Endothelial cell of umbilical vein (primary cell): ENCODE measurements around the gene POGZ. TPM values are rescaled to one million over a fixed set of nuclear protein-coding genes. Genes with fewer than 3 reads are reported as not detected.

Source experiments
- BruUV-seq: library from RNA; stranded (reverse); fragments of 400-500 nt; replicated peaks from 2 replicates; lab custom pipeline; 2021; lab: Mats Ljungman, UMichigan
- CTCF ChIA-PET: fragments of 300-600, 350-600 bp; sonication (Branson Sonifier 250); formaldehyde crosslinking; loops from one replicate; lab custom pipeline; 2021; ENCODE audit warnings: antibody characterized with exemption, inconsistent platforms; lab: Charles Lee
- POLR2A ChIA-PET: fragments of 300-600, 350-600 bp; sonication (Branson Sonifier 250); formaldehyde crosslinking; loops from one replicate; lab custom pipeline; 2021; ENCODE audit warnings: antibody characterized with exemption, inconsistent platforms; lab: Charles Lee
- DNase-seq: peaks from one replicate; pipeline ENCODE4 v3.0.0-alpha.2; 2011; ENCODE audit warnings: low read depth, low spot score
- FAIRE-seq: peaks from 2 replicates; lab custom pipeline; 2011; peaks lifted over from hg19 to GRCh38; lab: Jason Lieb, UNC
- H2AFZ ChIP-seq: 2 replicates; pipeline ENCODE4 v1.6.0; 2012; ENCODE audit warnings: low read depth, low read length, control low read depth, inconsistent platforms
- H3K27ac ChIP-seq: 2 replicates; pipeline ENCODE4 v1.5.1; 2011; ENCODE audit warnings: low read depth, mild to moderate bottlenecking, control low read depth, low read length, moderate library complexity; ENCODE audit not compliant: insufficient read depth
- H3K27me3 ChIP-seq, 2 experiments: 2 replicates each; pipeline versions ENCODE4 v1.6.0 to v1.6.1; 2011; ENCODE audit warnings: low read length in 2 of 2, mixed read lengths in 1 of 2; ENCODE audit not compliant: control insufficient read depth in 2 of 2, insufficient read depth in 2 of 2
- H3K36me3 ChIP-seq, 2 experiments: 2 replicates in 1 of 2; 3 replicates in 1 of 2; pipeline ENCODE4 v1.5.1; 2011; ENCODE audit warnings: low read length in 2 of 2, mild to moderate bottlenecking in 1 of 2, moderate library complexity in 1 of 2; ENCODE audit not compliant: control insufficient read depth in 2 of 2, insufficient read depth in 2 of 2; ENCODE audit errors: extremely low read depth in 1 of 2
- H3K4me1 ChIP-seq: 3 replicates; pipeline ENCODE4 v1.5.1; 2011; ENCODE audit warnings: mild to moderate bottlenecking, low read length; ENCODE audit not compliant: control insufficient read depth, insufficient read depth; ENCODE audit errors: extremely low read depth
- H3K4me2 ChIP-seq: 2 replicates; pipeline ENCODE4 v1.6.1; 2011; ENCODE audit warnings: low read length, control low read depth, mixed read lengths; ENCODE audit not compliant: insufficient read depth
- H3K4me3 ChIP-seq, 3 experiments: fragments of 200-600 bp in 1 of 3; sonication (generic), shearing (Covaris generic) in 1 of 3; replicated peaks in 1 of 3; 2 replicates each; pipeline ENCODE4 v1.5.1; 2011 to 2016; ENCODE audit warnings: control low read depth in 3 of 3, low read length in 3 of 3, mild to moderate bottlenecking in 2 of 3, inconsistent platforms in 1 of 3, low read depth in 1 of 3, moderate library complexity in 1 of 3; ENCODE audit not compliant: insufficient read depth in 1 of 3
- H3K79me2 ChIP-seq: 2 replicates; pipeline ENCODE4 v1.6.0; 2012; ENCODE audit warnings: low read length, inconsistent platforms; ENCODE audit not compliant: control insufficient read depth, insufficient read depth
- H3K9ac ChIP-seq: replicated peaks from 2 replicates; pipeline ENCODE3; 2011; ENCODE audit warnings: low read length, control low read depth; ENCODE audit not compliant: insufficient read depth; ENCODE audit errors: extremely low read depth
- H3K9me1 ChIP-seq: replicated peaks from 3 replicates; pipeline ENCODE4 v1.6.0; 2011; ENCODE audit warnings: mild to moderate bottlenecking, low read length; ENCODE audit not compliant: control insufficient read depth, insufficient read depth; ENCODE audit errors: extremely low read depth
- H3K9me3 ChIP-seq: replicated peaks from 2 replicates; pipeline ENCODE4 v1.5.1; 2012; ENCODE audit warnings: low read length, inconsistent platforms; ENCODE audit not compliant: control insufficient read depth, insufficient read depth
- H4K20me1 ChIP-seq: replicated peaks from 2 replicates; pipeline ENCODE3; 2011; ENCODE audit warnings: mild to moderate bottlenecking, low read length; ENCODE audit not compliant: control insufficient read depth, insufficient read depth; ENCODE audit errors: extremely low read depth
- EZH2 ChIP-seq: IDR thresholded peaks from 2 replicates; pipeline ENCODE4 v1.6.1; 2012; ENCODE audit warnings: borderline replicate concordance, low read depth, mild to moderate bottlenecking, moderate library complexity, low read length, inconsistent platforms; ENCODE audit not compliant: severe bottlenecking
- FOS ChIP-seq: IDR thresholded peaks from 2 replicates; pipeline ENCODE4 v1.6.1; 2011; ENCODE audit warnings: mild to moderate bottlenecking, low read length, moderate library complexity, borderline replicate concordance; ENCODE audit not compliant: insufficient read depth
- JUN ChIP-seq: IDR thresholded peaks from 2 replicates; pipeline ENCODE4 v1.6.1; 2011; ENCODE audit warnings: borderline replicate concordance, low read depth; ENCODE audit not compliant: insufficient read length, insufficient read depth
- MYC ChIP-seq: IDR thresholded peaks from one replicate; pipeline ENCODE4 v1.6.1; 2011; ENCODE audit warnings: mild to moderate bottlenecking, low read depth, low read length
- POLR2A ChIP-seq: IDR thresholded peaks from 2 replicates; pipeline ENCODE4 v1.6.1; 2012; ENCODE audit warnings: low read depth, mild to moderate bottlenecking, control low read depth, low read length
- POLR2AphosphoS5 ChIP-seq: IDR thresholded peaks from 2 replicates; pipeline ENCODE4 v1.6.1; 2012; ENCODE audit warnings: low read depth, mild to moderate bottlenecking, control low read depth, low read length, moderate library complexity; ENCODE audit not compliant: insufficient read depth
- dilution Hi-C: fragments of 300-500 bp; cut with MboI; formaldehyde crosslinking; loops from one replicate; pipeline ENCODE4 v1.15.0; 2019; ENCODE audit warnings: low sequenced_read_pairs; ENCODE audit not compliant: extremely low pct_ligation_motif_present
- intact Hi-C: fragments of 100-400 bp; cut with micrococcal nuclease; formaldehyde crosslinking; loops from one replicate; pipeline ENCODE4 v1.10.0; 2022
- polyA plus RNA-seq, 4 experiments: library from polyadenylated mRNA; depleted of rRNA in 3 of 4; stranded (reverse) in 3 of 4; unstranded in 1 of 4; fragments of >200 nt; gene quantifications; 2 replicates each; pipeline versions ENCODE4 v1.2.1 to v1.2.3, GENCODE V29; 2011 to 2012; ENCODE audit warnings: missing spikeins in 1 of 4
- total RNA-seq: library from RNA; stranded (reverse); gene quantifications from 2 replicates; pipeline ENCODE4 v1.2.3, GENCODE V29; 2021
- TF ChIP-seq, protein P1 (sequence below), 2 donors: IDR thresholded peaks; 1 replicate in 1 of 2; 2 replicates in 1 of 2; pipeline ENCODE4 v1.5.1; 2011; ENCODE audit warnings: low read length in 2 of 2, mild to moderate bottlenecking in 2 of 2, moderate library complexity in 2 of 2, control low read depth in 1 of 2, inconsistent platforms in 1 of 2, low read depth in 1 of 2; ENCODE audit not compliant: insufficient read depth in 1 of 2; ENCODE audit errors: extremely low read depth in 1 of 2

The POGZ gene
- total and polyA plus RNA-seq, 2 donors (not counting 3 experiments of a cell fraction or from before 2014, with no cell fraction given), result 50.7 to 96.7 TPM

DNA sequence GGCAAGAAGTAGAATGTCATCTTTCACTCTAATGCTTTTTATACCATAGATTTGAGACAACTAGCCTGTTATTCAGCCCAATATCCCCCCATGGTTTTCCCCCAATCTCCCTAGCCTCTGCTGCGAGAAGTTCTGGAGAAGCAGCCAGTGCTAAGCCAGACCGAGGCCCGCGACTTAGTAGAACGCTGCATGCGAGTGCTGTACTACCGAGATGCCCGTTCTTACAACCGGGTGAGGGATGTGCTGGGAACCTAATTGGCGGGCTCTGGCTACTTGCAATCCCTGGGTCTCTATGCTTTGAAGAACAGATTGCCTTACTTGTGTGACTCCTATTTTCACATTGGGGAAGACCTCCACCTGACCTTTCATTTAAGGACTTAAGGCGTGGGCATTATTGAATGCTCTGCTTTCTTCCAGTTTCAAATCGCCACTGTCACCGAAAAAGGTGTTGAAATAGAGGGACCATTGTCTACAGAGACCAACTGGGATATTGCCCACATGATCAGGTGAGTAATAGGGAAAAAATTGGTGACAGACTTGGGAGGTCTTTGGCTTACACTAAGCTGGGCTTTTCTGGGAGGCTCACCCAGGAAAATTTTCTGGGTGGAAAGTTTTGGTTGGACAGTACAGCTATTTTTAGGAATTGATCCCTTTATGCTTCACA lies 58.0 kb downstream of the POGZ start:
- no peak overlapping the region for H3K27ac ChIP-seq
- no peak overlapping the region for H3K4me3 ChIP-seq
- intact Hi-C loops, result no loop called here
- FAIRE-seq (no peak), DNase-seq (no peak)
- CTCF ChIA-PET, result interaction anchor here (1.0 to 1.2 kb wide), 3 partner anchors 11 to 100 kb away, joined by 3 to 4 read pairs (median 3); no protein-coding TSS in a partner anchor
- peaks cover 6% of the 10 kb centered on the region for H3K4me1 ChIP-seq
- H3K36me3 ChIP-seq, result peaks cover 21 to 34% of the 10 kb centered on the region in 2 experiments
- peaks cover 20% of the 10 kb centered on the region for H3K79me2 ChIP-seq
- H3K9me1 ChIP-seq, result no peaks in the 10 kb centered on the region
- no peak for TF ChIP-seq JUN
- TF ChIP-seq POLR2A, result peak; percentile 36
- H3K27me3 ChIP-seq, result no peaks in the 10 kb centered on the region
- H3K9me3 ChIP-seq, result no peaks in the 10 kb centered on the region
- POLR2A ChIA-PET, result no interaction called here
- no TSS peak for BruUV-seq
- no peak overlapping the region for H2AFZ ChIP-seq
- dilution Hi-C loops, result no loop called here
- H4K20me1 ChIP-seq, result no peaks in the 10 kb centered on the region
- no peak overlapping the region for H3K9ac ChIP-seq
- H3K4me2 ChIP-seq, result peak overlapping the region; percentile 38

DNA sequence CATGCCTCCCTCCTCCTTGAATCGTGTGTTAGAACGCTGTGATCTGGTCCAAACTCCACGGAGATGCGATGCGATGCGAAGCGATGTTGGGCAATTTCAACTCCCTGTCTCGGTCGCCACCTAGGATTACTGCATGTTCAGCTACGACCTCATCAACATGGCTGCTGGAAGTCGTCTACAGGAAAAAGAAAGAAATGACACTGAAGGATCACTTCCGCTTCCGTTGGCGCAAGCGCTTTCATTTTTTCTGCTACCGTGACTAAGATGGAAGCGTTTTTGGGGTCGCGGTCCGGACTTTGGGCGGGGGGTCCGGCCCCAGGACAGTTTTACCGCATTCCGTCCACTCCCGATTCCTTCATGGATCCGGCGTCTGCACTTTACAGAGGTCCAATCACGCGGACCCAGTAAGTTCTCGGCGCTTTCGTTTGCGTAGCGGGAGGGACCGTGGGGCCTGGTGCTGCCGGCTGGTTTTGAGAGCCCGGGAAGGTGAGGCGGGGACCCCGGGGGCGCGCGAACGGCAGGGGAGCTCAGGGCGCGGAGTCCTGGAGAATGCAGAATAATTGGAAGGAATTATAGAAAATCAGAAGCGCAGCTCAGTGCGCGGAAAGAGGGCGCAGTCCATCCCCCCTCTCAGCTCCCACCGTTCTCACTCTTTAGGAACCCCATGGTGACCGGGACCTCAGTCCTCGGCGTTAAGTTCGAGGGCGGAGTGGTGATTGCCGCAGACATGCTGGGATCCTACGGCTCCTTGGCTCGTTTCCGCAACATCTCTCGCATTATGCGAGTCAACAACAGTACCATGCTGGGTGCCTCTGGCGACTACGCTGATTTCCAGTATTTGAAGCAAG lies 59.7 kb downstream of the POGZ start, which contains the start of gene PSMB4:
PSMB4 (plus strand) TSS at position 250 of the 848 bp plus-strand sequence; CDS start at position 265, 15 bp downstream.
- Histone ChIP-seq H3K9me3 (no peaks in the 10 kb centered on the region), H3K27ac (peak within 1 kb of the TSS; percentile 79), H2AFZ (peak within 1 kb of the TSS; percentile 22), H3K79me2 (peaks cover 20% of the 10 kb centered on the region), H3K36me3 (peaks cover 13 to 19% of the 10 kb centered on the region in 2 experiments), H3K4me3 (peak within 1 kb of the TSS; percentile 52 to 66 (median 57)), H3K9me1 (no peaks in the 10 kb centered on the region), H4K20me1 (no peaks in the 10 kb centered on the region), H3K4me2 (peak within 1 kb of the TSS; percentile 38), H3K4me1 (peaks cover 6% of the 10 kb centered on the region), H3K27me3 (no peaks in the 10 kb centered on the region), H3K9ac (peak within 1 kb of the TSS; percentile 86)
- POLR2A ChIA-PET, result interaction anchor here (0.7 to 0.9 kb wide), 2 partner anchors 51 to 86 kb away, joined by 3 to 5 read pairs; no protein-coding TSS in a partner anchor
- intact Hi-C loops (loop anchor here (1.0 to 2.0 kb wide), 4 partner anchors 27 to 118 kb away; partner anchors contain the start of genes RFX5 and SELENBP1), dilution Hi-C loops (no loop called here)
- CTCF ChIA-PET, result interaction anchor here (0.8 to 3.7 kb wide), 8 partner anchors 8 to 118 kb away, joined by 3 to 21 read pairs (median 4); no protein-coding TSS in a partner anchor
- TF ChIP-seq JUN, result peak; percentile 16
- peak; percentile 86 for TF ChIP-seq POLR2A
- TF ChIP-seq FOS, result no peak
- TF ChIP-seq MYC, result no peak
- peak; percentile 97 for TF ChIP-seq POLR2AphosphoS5
- no peak for TF ChIP-seq EZH2
- TF ChIP-seq, protein P1, sequence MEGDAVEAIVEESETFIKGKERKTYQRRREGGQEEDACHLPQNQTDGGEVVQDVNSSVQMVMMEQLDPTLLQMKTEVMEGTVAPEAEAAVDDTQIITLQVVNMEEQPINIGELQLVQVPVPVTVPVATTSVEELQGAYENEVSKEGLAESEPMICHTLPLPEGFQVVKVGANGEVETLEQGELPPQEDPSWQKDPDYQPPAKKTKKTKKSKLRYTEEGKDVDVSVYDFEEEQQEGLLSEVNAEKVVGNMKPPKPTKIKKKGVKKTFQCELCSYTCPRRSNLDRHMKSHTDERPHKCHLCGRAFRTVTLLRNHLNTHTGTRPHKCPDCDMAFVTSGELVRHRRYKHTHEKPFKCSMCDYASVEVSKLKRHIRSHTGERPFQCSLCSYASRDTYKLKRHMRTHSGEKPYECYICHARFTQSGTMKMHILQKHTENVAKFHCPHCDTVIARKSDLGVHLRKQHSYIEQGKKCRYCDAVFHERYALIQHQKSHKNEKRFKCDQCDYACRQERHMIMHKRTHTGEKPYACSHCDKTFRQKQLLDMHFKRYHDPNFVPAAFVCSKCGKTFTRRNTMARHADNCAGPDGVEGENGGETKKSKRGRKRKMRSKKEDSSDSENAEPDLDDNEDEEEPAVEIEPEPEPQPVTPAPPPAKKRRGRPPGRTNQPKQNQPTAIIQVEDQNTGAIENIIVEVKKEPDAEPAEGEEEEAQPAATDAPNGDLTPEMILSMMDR (IDR thresholded peaks at IDR 0.05; ENCODE audit: extremely low read depth in 1 of 2, insufficient read depth in 1 of 2, low read depth in 1 of 2, low read length in 2 of 2), result peak in 1 of 2 donors; percentile 26
- FAIRE-seq (peak; percentile 98), DNase-seq (peak; percentile 95)
- TSS peak; percentile 76 for BruUV-seq
